ENCODE data around the gene SLC6A9. TPM values are rescaled to one million over a fixed set of nuclear protein-coding genes. Genes with fewer than 3 reads are reported as not detected.

SLC6A9 gene
- total RNA-seq, 1 experiment from 2014 or later: 12.8 TPM

DNA sequence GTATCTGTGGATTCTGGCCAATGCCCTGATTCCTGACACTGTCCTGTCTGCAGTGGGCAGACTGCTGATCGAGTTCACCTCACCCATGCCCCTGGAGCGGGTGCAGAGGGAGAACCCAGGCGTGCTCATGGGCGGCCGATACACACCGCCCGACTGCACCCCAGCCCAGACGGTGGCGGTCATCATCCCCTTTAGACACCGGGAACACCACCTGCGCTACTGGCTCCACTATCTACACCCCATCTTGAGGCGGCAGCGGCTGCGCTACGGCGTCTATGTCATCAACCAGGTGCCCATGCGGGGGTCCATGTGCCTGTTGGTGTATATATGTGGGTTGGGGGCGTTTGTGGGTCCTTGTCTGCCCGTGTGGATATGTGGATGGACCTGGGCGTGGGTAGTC, 49.6 kb downstream of the SLC6A9 start:
- H3K36me3 ChIP-seq (ENCODE audit: control insufficient read depth in 1 of 2, insufficient read depth in 2 of 2, low read length in 2 of 2): peaks cover 11 to 56% of the 10 kb centered on the region in 2 experiments; a peak in 3 of 4 replicates
- no peak overlapping the region for H2AFZ ChIP-seq (ENCODE audit: low read depth, low read length, poor library complexity, severe bottlenecking)
- H3K4me3 ChIP-seq (replicated peaks in 1 of 2; ENCODE audit: low read depth in 1 of 2, low read length in 2 of 2): no peak overlapping the region
- H3K27ac ChIP-seq (ENCODE audit: low read depth, low read length): no peak overlapping the region; the same call in 1 of the 2 replicates
- no peaks in the 10 kb centered on the region for H3K27me3 ChIP-seq (ENCODE audit: insufficient read depth, low read length)
- ATAC-seq (no peak), DNase-seq (ENCODE audit: low read depth, low spot score) (no peak)
- no peak overlapping the region for H3K9ac ChIP-seq (ENCODE audit: low read length)
- RAD21 ChIA-PET (ENCODE audit: low non-redundant PET in 1 of 2, low total read pairs in 2 of 2, uncharacterized antibody in 2 of 2, unreplicated experiment in 2 of 2): no interaction called here
- no peaks in the 10 kb centered on the region for H3K9me3 ChIP-seq (ENCODE audit: control insufficient read depth in 1 of 2, insufficient read depth in 1 of 2, low read depth in 1 of 2, low read length in 2 of 2)
- intact Hi-C loops (cut with micrococcal nuclease): no loop called here
- BruUV-seq (replicated peaks): no TSS peak
- POLR2A ChIA-PET: no interaction called here
- no peaks in the 10 kb centered on the region for H3K9me2 ChIP-seq (ENCODE audit: insufficient read depth)
- TF ChIP-seq ELF1 (IDR thresholded peaks at IDR 0.05; ENCODE audit: borderline replicate concordance, low read depth) (no peak), TCF7L2 (IDR thresholded peaks at IDR 0.05; ENCODE audit: borderline replicate concordance, extremely low read depth, insufficient read depth, insufficient read length) (no peak), SIN3A (IDR thresholded peaks at IDR 0.05; ENCODE audit: low read depth) (no peak), SP1 (IDR thresholded peaks at IDR 0.05; ENCODE audit: low read depth) (no peak), POLR2AphosphoS5 (IDR thresholded peaks at IDR 0.05; ENCODE audit: low read depth, low read length) (no peak), RAD21 (IDR thresholded peaks at IDR 0.05; ENCODE audit: low read depth) (no peak), POLR2A (IDR thresholded peaks at IDR 0.05; ENCODE audit: borderline replicate concordance, extremely low read depth, insufficient read depth, insufficient read length) (no peak), YY1 (IDR thresholded peaks at IDR 0.05; ENCODE audit: extremely low read depth, insufficient replicate concordance, low read depth, low read length) (no peak), EGR1 (IDR thresholded peaks at IDR 0.05; ENCODE audit: low read depth) (no peak), CEBPB (IDR thresholded peaks at IDR 0.05; ENCODE audit: low read depth) (no peak), ZFX (IDR thresholded peaks at IDR 0.05) (no peak), EZH2phosphoT487 (IDR thresholded peaks at IDR 0.05; ENCODE audit: borderline replicate concordance) (no peak), SRF (IDR thresholded peaks at IDR 0.05; ENCODE audit: low read depth) (no peak), JUND (IDR thresholded peaks at IDR 0.05) (no peak), FOSL1 (IDR thresholded peaks at IDR 0.05; ENCODE audit: low read depth) (no peak)
- TF ChIP-seq, protein P1, sequence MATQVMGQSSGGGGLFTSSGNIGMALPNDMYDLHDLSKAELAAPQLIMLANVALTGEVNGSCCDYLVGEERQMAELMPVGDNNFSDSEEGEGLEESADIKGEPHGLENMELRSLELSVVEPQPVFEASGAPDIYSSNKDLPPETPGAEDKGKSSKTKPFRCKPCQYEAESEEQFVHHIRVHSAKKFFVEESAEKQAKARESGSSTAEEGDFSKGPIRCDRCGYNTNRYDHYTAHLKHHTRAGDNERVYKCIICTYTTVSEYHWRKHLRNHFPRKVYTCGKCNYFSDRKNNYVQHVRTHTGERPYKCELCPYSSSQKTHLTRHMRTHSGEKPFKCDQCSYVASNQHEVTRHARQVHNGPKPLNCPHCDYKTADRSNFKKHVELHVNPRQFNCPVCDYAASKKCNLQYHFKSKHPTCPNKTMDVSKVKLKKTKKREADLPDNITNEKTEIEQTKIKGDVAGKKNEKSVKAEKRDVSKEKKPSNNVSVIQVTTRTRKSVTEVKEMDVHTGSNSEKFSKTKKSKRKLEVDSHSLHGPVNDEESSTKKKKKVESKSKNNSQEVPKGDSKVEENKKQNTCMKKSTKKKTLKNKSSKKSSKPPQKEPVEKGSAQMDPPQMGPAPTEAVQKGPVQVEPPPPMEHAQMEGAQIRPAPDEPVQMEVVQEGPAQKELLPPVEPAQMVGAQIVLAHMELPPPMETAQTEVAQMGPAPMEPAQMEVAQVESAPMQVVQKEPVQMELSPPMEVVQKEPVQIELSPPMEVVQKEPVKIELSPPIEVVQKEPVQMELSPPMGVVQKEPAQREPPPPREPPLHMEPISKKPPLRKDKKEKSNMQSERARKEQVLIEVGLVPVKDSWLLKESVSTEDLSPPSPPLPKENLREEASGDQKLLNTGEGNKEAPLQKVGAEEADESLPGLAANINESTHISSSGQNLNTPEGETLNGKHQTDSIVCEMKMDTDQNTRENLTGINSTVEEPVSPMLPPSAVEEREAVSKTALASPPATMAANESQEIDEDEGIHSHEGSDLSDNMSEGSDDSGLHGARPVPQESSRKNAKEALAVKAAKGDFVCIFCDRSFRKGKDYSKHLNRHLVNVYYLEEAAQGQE (IDR thresholded peaks at IDR 0.05; ENCODE audit: low read depth): no peak
- TF ChIP-seq, protein P2, sequence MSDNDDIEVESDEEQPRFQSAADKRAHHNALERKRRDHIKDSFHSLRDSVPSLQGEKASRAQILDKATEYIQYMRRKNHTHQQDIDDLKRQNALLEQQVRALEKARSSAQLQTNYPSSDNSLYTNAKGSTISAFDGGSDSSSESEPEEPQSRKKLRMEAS (IDR thresholded peaks at IDR 0.05): no peak
- TF ChIP-seq, protein P3, sequence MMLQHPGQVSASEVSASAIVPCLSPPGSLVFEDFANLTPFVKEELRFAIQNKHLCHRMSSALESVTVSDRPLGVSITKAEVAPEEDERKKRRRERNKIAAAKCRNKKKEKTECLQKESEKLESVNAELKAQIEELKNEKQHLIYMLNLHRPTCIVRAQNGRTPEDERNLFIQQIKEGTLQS (IDR thresholded peaks at IDR 0.05): no peak
- TF ChIP-seq, protein P4, sequence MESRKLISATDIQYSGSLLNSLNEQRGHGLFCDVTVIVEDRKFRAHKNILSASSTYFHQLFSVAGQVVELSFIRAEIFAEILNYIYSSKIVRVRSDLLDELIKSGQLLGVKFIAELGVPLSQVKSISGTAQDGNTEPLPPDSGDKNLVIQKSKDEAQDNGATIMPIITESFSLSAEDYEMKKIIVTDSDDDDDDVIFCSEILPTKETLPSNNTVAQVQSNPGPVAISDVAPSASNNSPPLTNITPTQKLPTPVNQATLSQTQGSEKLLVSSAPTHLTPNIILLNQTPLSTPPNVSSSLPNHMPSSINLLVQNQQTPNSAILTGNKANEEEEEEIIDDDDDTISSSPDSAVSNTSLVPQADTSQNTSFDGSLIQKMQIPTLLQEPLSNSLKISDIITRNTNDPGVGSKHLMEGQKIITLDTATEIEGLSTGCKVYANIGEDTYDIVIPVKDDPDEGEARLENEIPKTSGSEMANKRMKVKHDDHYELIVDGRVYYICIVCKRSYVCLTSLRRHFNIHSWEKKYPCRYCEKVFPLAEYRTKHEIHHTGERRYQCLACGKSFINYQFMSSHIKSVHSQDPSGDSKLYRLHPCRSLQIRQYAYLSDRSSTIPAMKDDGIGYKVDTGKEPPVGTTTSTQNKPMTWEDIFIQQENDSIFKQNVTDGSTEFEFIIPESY (IDR thresholded peaks at IDR 0.05; ENCODE audit: extremely low read depth, insufficient replicate concordance, low read length): no peak
- TF ChIP-seq, protein P5, sequence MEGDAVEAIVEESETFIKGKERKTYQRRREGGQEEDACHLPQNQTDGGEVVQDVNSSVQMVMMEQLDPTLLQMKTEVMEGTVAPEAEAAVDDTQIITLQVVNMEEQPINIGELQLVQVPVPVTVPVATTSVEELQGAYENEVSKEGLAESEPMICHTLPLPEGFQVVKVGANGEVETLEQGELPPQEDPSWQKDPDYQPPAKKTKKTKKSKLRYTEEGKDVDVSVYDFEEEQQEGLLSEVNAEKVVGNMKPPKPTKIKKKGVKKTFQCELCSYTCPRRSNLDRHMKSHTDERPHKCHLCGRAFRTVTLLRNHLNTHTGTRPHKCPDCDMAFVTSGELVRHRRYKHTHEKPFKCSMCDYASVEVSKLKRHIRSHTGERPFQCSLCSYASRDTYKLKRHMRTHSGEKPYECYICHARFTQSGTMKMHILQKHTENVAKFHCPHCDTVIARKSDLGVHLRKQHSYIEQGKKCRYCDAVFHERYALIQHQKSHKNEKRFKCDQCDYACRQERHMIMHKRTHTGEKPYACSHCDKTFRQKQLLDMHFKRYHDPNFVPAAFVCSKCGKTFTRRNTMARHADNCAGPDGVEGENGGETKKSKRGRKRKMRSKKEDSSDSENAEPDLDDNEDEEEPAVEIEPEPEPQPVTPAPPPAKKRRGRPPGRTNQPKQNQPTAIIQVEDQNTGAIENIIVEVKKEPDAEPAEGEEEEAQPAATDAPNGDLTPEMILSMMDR (IDR thresholded peaks at IDR 0.05 in 2 of 3, conservative IDR thresholded peaks at IDR 0.05 in 1 of 3; ENCODE audit: borderline replicate concordance in 1 of 3, insufficient read depth in 1 of 3, low read depth in 2 of 3, low read length in 2 of 3): no peak
- peaks cover 63% of the 10 kb centered on the region for H3K79me2 ChIP-seq (ENCODE audit: insufficient read depth, low read length)
- CTCF ChIA-PET: no interaction called here
- H3K4me1 ChIP-seq (ENCODE audit: control insufficient read depth in 1 of 2, insufficient read depth in 2 of 2, low read length in 2 of 2): peaks cover 7 to 32% of the 10 kb centered on the region in 2 experiments; a peak in 3 of 4 replicates
- H4K20me1 ChIP-seq (ENCODE audit: insufficient read depth): no peaks in the 10 kb centered on the region
- H3K4me2 ChIP-seq (ENCODE audit: low read length): no peak overlapping the region

Measured in HCT116 (cell line).